AG09309 (cell line): ENCODE measurements around the gene PPP2R3B.

Experiments
- DNase-seq: peaks from one replicate; pipeline ENCODE4 v3.0.0-alpha.2; 2010; ENCODE audit warnings: low read depth
- H3K4me3 ChIP-seq: 2 replicates; pipeline ENCODE4 v1.5.1; 2011; ENCODE audit warnings: mild to moderate bottlenecking, low read depth, low read length, moderate library complexity; ENCODE audit not compliant: control insufficient read depth
- TF ChIP-seq, protein P1 (sequence below): IDR thresholded peaks from 2 replicates; pipeline ENCODE4 v1.5.1; 2011; ENCODE audit warnings: mild to moderate bottlenecking, low read depth, low read length, inconsistent platforms; ENCODE audit not compliant: insufficient read depth, control insufficient read depth; ENCODE audit errors: missing control alignments

The PPP2R3B gene

DNA sequence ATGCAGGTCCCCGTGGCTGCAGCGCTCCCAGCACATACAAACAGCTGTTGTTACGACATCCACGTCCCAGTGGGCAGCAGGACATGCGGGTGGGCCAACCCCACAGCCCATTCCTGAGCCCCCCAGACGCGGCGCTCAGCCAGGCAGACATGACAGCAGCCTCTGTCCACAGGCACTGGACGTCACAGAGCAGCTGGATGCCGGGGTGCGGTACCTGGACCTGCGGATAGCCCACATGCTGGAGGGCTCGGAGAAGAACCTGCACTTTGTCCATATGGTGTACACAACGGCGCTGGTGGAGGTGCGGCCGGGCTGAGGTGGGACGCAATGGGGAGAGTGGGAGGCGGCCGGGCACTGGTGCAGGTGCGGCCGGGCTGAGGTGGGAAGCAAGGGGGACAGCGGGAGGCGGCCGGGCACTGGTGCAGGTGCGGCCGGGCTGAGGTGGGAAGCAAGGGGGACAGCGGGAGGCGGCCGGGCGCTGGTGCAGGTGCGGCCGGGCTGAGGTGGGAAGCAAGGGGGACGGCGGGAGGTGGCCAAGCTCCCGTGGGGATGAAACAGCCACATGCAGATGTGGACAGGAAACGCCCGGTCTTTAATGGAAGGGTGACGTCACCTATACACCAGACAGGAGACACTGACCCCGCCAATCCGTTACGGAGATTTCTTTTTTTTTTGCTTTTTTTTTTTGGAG is 96.1 kb downstream of the PPP2R3B start:
- no peak overlapping the region for H3K4me3 ChIP-seq
- DNase-seq, result no peak
- TF ChIP-seq, protein P1, sequence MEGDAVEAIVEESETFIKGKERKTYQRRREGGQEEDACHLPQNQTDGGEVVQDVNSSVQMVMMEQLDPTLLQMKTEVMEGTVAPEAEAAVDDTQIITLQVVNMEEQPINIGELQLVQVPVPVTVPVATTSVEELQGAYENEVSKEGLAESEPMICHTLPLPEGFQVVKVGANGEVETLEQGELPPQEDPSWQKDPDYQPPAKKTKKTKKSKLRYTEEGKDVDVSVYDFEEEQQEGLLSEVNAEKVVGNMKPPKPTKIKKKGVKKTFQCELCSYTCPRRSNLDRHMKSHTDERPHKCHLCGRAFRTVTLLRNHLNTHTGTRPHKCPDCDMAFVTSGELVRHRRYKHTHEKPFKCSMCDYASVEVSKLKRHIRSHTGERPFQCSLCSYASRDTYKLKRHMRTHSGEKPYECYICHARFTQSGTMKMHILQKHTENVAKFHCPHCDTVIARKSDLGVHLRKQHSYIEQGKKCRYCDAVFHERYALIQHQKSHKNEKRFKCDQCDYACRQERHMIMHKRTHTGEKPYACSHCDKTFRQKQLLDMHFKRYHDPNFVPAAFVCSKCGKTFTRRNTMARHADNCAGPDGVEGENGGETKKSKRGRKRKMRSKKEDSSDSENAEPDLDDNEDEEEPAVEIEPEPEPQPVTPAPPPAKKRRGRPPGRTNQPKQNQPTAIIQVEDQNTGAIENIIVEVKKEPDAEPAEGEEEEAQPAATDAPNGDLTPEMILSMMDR, result no peak

DNA sequence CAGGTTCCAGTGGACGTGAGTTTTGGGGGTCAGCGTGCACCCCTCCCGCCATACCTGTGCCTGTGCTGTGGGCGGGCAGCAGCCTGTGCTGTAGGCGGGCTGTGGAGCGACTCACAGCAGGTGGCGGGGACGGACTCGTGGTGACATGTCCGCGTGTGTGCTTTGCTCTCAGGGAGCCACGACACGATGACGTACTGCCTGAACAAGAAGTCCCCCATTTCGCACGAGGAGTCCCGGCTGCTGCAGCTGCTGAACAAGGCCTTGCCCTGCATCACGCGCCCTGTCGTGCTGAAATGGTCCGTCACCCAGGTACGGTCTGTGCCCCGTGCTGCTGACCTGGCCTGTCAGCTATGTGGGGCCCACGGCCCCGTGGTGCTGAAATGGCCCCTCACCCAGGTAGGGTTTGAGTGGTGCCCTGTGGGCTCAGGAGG is 98.1 kb downstream of the PPP2R3B start:
- no peak overlapping the region for H3K4me3 ChIP-seq
- DNase-seq, result no peak
- TF ChIP-seq, protein P1, result no peak

DNA sequence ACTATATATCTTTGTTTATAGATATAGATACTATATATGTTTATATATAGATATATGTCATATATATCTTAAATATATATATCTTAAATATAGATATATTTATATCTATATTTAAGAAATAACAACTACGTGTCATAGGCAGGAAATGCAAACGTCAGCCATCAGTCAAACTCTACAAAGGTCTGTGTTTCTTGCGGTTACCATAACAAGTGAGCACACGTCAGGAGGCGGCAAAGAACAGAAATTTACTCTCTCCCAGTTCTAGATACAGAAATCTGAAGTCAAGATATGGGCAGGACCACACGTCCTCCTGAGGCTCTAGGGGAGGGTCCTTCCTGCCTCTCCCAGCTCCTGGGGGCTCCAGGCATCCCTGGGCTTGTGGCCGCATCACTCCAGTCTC is 99.0 kb downstream of the PPP2R3B start:
- TF ChIP-seq, protein P1, result no peak
- DNase-seq, result no peak
- H3K4me3 ChIP-seq, result no peak overlapping the region

DNA sequence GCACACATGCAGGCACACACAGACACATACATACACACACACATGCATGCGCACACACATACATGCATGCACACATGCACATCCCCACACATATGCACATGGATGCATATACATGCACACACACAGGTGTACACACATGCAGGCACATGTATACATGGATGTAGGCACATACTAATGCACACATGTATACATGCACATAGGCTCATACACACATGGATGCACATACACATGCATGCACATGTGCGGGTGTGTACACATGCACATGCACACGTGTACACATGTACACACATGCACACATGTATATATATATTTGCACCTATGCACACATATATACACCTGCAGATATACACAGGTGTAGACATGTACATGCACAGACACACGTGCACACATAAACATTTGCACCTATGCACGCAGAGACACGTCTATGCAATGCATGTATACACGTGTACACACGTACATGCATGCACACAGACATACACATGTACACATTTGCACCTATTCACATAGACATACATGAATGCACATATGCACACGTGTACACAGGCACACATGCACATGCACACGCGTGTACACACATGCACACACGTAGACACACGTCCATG is 101.5 kb downstream of the PPP2R3B start:
- TF ChIP-seq, protein P1, result no peak
- DNase-seq, result no peak
- no peak overlapping the region for H3K4me3 ChIP-seq
